Cardiac muscle cell (in vitro differentiated cells and primary cell): ENCODE data around the gene MGMT. TPM values are rescaled to one million over a fixed set of nuclear protein-coding genes. Genes with fewer than 3 reads are reported as not detected.

Experiments used
- DNase-seq, 2 donors: peaks; one replicate each; pipeline versions ENCODE4 v3.0.0 to v3.0.0-alpha.2; 2010 to 2017; ENCODE audit warnings: low read depth in 1 of 2, low spot score in 1 of 2
- H3K27ac ChIP-seq: fragments of 200-600 bp; sonication (generic); 2 replicates; pipeline ENCODE4 v1.5.1; 2016
- H3K27me3 ChIP-seq: fragments of 200-600 bp; sonication (generic); 2 replicates; pipeline ENCODE4 v1.6.0; 2016; ENCODE audit warnings: control low read depth
- H3K36me3 ChIP-seq: fragments of 200-600 bp; sonication (generic); 2 replicates; pipeline ENCODE4 v1.5.1; 2016; ENCODE audit warnings: control low read depth
- H3K4me1 ChIP-seq: fragments of 200-600 bp; sonication (generic); 2 replicates; pipeline ENCODE4 v1.8.1; 2017; ENCODE audit warnings: low read depth, mild to moderate bottlenecking, mixed run types
- H3K4me3 ChIP-seq: fragments of 200-600 bp; sonication (generic); 2 replicates; pipeline ENCODE4 v1.5.1; 2016; ENCODE audit warnings: mild to moderate bottlenecking
- H3K9me3 ChIP-seq: fragments of 200-600 bp; sonication (generic); 2 replicates; pipeline ENCODE4 v1.5.1; 2017; ENCODE audit warnings: low read depth, mild to moderate bottlenecking, control low read depth
- CTCF ChIP-seq: IDR thresholded peaks from 2 replicates; pipeline ENCODE4 v1.5.1; 2012; ENCODE audit warnings: low read depth, mild to moderate bottlenecking, low read length
- polyA plus RNA-seq: library from polyadenylated mRNA; unstranded; fragments of >200 nt; fragmentation: Nextera tagmentation; extraction: Ambion mirVana; gene quantifications from 2 replicates; pipeline ENCODE4 v1.2.1, GENCODE V29; 2016
- total RNA-seq: library from RNA; depleted of rRNA; stranded (reverse); fragments of >200 nt; gene quantifications from 2 replicates; pipeline ENCODE4 v1.2.3, GENCODE V29; 2016

MGMT gene
- total and polyA plus RNA-seq, 2 experiments from 2014 or later: 21.8 to 28.0 TPM

- no peak for DNase-seq
- no peak for TF ChIP-seq CTCF
- Histone ChIP-seq H3K4me3 (no peak overlapping the region), H3K9me3 (no peaks in the 10 kb centered on the region), H3K36me3 (no peaks in the 10 kb centered on the region), H3K27ac (no peak overlapping the region), H3K4me1 (no peaks in the 10 kb centered on the region), H3K27me3 (no peaks in the 10 kb centered on the region)
Measured at GRCh38 chr10:129514568-129515451, 47.8 kb downstream of the MGMT start.

DNA sequence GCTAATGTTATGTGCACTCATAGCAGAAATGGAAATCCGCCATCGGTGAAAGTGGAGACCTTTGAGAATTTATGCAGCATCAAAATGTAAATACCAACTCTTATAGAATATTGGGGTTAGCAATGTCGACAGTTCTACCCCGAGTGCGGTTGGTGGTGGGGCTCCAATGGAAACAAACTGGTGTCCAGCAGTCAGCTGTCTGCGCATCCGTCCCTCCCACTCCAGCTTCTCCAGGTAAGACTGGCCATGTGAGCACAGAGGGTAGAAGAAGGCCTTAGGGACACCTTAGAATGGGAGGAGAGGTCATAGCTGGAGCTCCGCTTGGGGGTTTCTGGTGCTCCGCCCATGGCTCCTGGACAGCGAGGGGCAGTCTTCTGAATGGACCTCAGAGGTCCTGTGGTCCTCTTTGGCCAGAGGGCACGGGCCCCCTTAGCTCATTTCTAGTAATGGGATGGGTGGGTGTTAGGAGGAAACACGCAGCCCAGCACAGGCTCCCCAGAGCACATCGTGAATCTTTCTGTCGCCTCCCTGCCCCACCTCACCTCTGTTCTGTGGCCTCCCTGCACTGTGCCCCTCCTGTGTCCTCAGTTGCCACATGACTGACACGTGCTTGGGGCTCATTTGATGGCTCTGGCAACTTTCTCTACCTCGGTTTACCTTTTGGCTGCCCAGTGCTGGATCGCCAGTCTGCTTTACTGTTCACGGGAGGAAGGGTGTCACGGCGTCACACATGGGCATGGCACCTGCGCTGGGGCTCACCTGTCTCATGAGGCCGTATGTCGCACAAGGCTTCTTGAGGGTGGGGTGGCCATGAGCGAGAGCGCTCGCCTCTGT is 50.0 kb downstream of the MGMT start:
- Histone ChIP-seq H3K9me3 (no peaks in the 10 kb centered on the region), H3K27ac (no peak overlapping the region), H3K27me3 (no peaks in the 10 kb centered on the region), H3K36me3 (no peaks in the 10 kb centered on the region), H3K4me3 (no peak overlapping the region), H3K4me1 (no peaks in the 10 kb centered on the region)
- no peak for TF ChIP-seq CTCF
- no peak for DNase-seq

- no peaks in the 10 kb centered on the region for H3K9me3 ChIP-seq
- no peaks in the 10 kb centered on the region for H3K27me3 ChIP-seq
- TF ChIP-seq CTCF: no peak
- H3K27ac ChIP-seq: no peak overlapping the region
- H3K4me3 ChIP-seq: no peak overlapping the region
- DNase-seq: no peak
- no peaks in the 10 kb centered on the region for H3K36me3 ChIP-seq
- H3K4me1 ChIP-seq: no peaks in the 10 kb centered on the region
Measured at GRCh38 chr10:129517680-129518057, 50.6 kb downstream of the MGMT start.

- TF ChIP-seq CTCF: no peak
- no peaks in the 10 kb centered on the region for H3K4me1 ChIP-seq
- no peak overlapping the region for H3K27ac ChIP-seq
- H3K36me3 ChIP-seq: no peaks in the 10 kb centered on the region
- H3K27me3 ChIP-seq: no peaks in the 10 kb centered on the region
- no peak overlapping the region for H3K4me3 ChIP-seq
- DNase-seq: no peak
- H3K9me3 ChIP-seq: no peaks in the 10 kb centered on the region
Measured at GRCh38 chr10:129518793-129519192, 51.8 kb downstream of the MGMT start.

DNA sequence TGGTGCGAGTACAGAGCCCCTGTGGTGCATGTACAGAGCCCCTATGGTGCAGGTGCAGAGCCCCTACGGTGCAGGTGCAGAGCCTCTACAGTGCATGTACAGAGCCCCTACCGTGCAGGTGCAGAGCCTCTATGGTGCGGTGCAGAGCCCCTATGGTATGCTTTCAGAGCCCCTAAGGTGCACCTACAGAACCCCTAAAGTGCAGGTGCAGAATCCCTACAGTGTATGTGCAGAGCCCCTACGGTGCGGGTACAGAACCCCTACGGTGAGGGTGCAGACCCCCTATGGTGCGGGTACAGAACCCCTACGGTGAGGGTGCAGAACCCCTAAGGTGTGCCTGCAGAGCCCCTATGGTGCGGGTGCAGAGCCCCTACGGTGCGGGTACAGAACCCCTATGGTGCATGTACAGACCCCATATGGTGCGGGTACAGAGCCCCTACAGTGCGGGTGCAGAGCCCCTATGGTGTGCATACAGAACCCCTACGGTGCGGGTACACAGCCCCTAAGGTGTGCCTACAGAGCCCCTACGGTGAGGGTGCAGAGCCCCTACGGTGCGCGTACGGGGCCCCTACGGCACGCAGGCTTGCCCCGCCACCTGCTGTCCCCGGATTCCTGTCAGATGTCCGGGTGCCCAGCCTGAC is 53.5 kb downstream of the MGMT start:
- no peaks in the 10 kb centered on the region for H3K4me1 ChIP-seq
- H3K4me3 ChIP-seq: no peak overlapping the region
- H3K9me3 ChIP-seq: no peaks in the 10 kb centered on the region
- no peaks in the 10 kb centered on the region for H3K27me3 ChIP-seq
- no peak for TF ChIP-seq CTCF
- DNase-seq: no peak
- H3K36me3 ChIP-seq: no peaks in the 10 kb centered on the region
- no peak overlapping the region for H3K27ac ChIP-seq
